CD4-positive, alpha-beta T cell (primary cell): ENCODE results near the gene CCBE1. TPM values are rescaled to one million over a fixed set of nuclear protein-coding genes. Genes with fewer than 3 reads are reported as not detected.

ENCODE experiments used
- ATAC-seq: fragments of 200-7000 bp; cut with Tn5 transposase; one replicate; pipeline ENCODE4 v1.10.0; 2022; ENCODE audit warnings: mild to moderate bottlenecking; ENCODE audit not compliant: poor library complexity
- CTCF ChIA-PET: fragments of 350-600 bp; sonication (Branson Sonifier 250); formaldehyde crosslinking; loops from one replicate; lab custom pipeline; 2021; ENCODE audit warnings: antibody characterized with exemption, inconsistent platforms; lab: Charles Lee
- POLR2A ChIA-PET: fragments of 350-600 bp; sonication (Branson Sonifier 250); formaldehyde crosslinking; loops from one replicate; lab custom pipeline; 2021; ENCODE audit warnings: antibody characterized with exemption, inconsistent platforms; lab: Charles Lee
- DNase-seq, 14 experiments: peaks; one replicate each; pipeline ENCODE4 v3.0.0-alpha.2; 2013 to 2020; ENCODE audit warnings: mixed read lengths in 2 of 14
- H3K27ac ChIP-seq, 2 donors: one replicate each; pipeline versions ENCODE4 v1.5.1 to v1.7.0; 2013; ENCODE audit warnings: low read length in 2 of 2, low read depth in 1 of 2, mild to moderate bottlenecking in 1 of 2
- H3K27me3 ChIP-seq, 2 experiments: 1 replicate in 1 of 2; 2 replicates in 1 of 2; pipeline versions ENCODE4 v1.6.1 to v1.7.0; 2013; ENCODE audit warnings: low read length in 2 of 2, control low read depth in 1 of 2, mild to moderate bottlenecking in 1 of 2, moderate library complexity in 1 of 2; ENCODE audit not compliant: insufficient read depth in 2 of 2, control insufficient read depth in 1 of 2
- H3K36me3 ChIP-seq: one replicate; pipeline ENCODE4 v1.6.1; 2013; ENCODE audit warnings: low read length, control low read depth; ENCODE audit not compliant: insufficient read depth
- H3K4me1 ChIP-seq: one replicate; pipeline ENCODE4 v1.6.1; 2013; ENCODE audit warnings: low read length, control low read depth; ENCODE audit not compliant: insufficient read depth
- H3K4me3 ChIP-seq: one replicate; pipeline ENCODE4 v1.5.1; 2013; ENCODE audit warnings: mild to moderate bottlenecking, low read length, moderate library complexity
- H3K9me3 ChIP-seq, 2 experiments: 1 replicate in 1 of 2; 2 replicates in 1 of 2; pipeline versions ENCODE4 v1.6.1 to v1.7.0; 2013; ENCODE audit warnings: low read length in 2 of 2, mild to moderate bottlenecking in 2 of 2, control low read depth in 1 of 2, moderate library complexity in 1 of 2; ENCODE audit not compliant: control insufficient read depth in 1 of 2, insufficient read depth in 1 of 2
- H3K27ac Mint-ChIP-seq: one replicate; pipeline ENCODE4 v1.8.0; 2020; ENCODE audit warnings: mixed read lengths
- H3K27me3 Mint-ChIP-seq: one replicate; pipeline ENCODE4 v1.8.0; 2021; ENCODE audit warnings: mixed read lengths
- H3K36me3 Mint-ChIP-seq: one replicate; pipeline ENCODE4 v1.8.0; 2021; ENCODE audit warnings: low read depth, mixed read lengths
- H3K4me1 Mint-ChIP-seq: one replicate; pipeline ENCODE4 v1.8.0; 2021; ENCODE audit warnings: low read depth, mixed read lengths
- H3K4me3 Mint-ChIP-seq: one replicate; pipeline ENCODE4 v1.8.0; 2020; ENCODE audit warnings: mild to moderate bottlenecking, mixed read lengths
- H3K9me3 Mint-ChIP-seq: one replicate; pipeline ENCODE4 v1.8.0; 2020; ENCODE audit warnings: mixed read lengths
- CTCF ChIP-seq: fragments of 200-600 bp; IDR thresholded peaks from one replicate; pipeline ENCODE4 v1.8.0; 2022; ENCODE audit warnings: antibody characterized with exemption, mild to moderate bottlenecking
- intact Hi-C, 2 experiments: fragments of 100-400 bp; cut with DNase I in 1 of 2; cut with micrococcal nuclease in 1 of 2; formaldehyde crosslinking; loops; one replicate each; pipeline versions ENCODE4 v1.15.1 to v1.9.0; 2023 to 2025; cut with DNase I, micrococcal nuclease
- total RNA-seq, 174 experiments: library from RNA in 2 of 174; stranded (reverse) in 2 of 174; gene quantifications; one replicate each; pipeline ENCODE4 v1.2.3 and lab custom pipeline; 2021 to 2026

The CCBE1 gene
- total RNA-seq, 2 experiments from 2014 or later, result not detected

GRCh38 chr18:59429608-59430007, 267.6 kb downstream of the CCBE1 start:
- no peak for DNase-seq
- Histone ChIP-seq H3K36me3 (no peaks in the 10 kb centered on the region), H3K27ac (no peak overlapping the region), H3K4me1 (no peaks in the 10 kb centered on the region), H3K27me3 (no peaks in the 10 kb centered on the region), H3K9me3 (no peaks in the 10 kb centered on the region), H3K4me3 (no peak overlapping the region)
- Mint-ChIP-seq H3K9me3 (no peaks in the 10 kb centered on the region), H3K27ac (no peak overlapping the region), H3K36me3 (no peaks in the 10 kb centered on the region), H3K27me3 (peaks cover 27% of the 10 kb centered on the region), H3K4me3 (no peak overlapping the region), H3K4me1 (no peaks in the 10 kb centered on the region)
- ChIA-PET POLR2A (no interaction called here), CTCF (interaction anchor here (1.3 kb wide), 1 partner anchor 10 kb away, joined by 3 read pairs; no protein-coding TSS in a partner anchor)
- no peak for ATAC-seq
- TF ChIP-seq CTCF, result no peak
- intact Hi-C loops, result no loop called here

- no peak for ATAC-seq
- Histone ChIP-seq H3K27ac (no peak overlapping the region), H3K9me3 (no peaks in the 10 kb centered on the region), H3K27me3 (no peaks in the 10 kb centered on the region), H3K4me3 (no peak overlapping the region), H3K36me3 (no peaks in the 10 kb centered on the region), H3K4me1 (no peaks in the 10 kb centered on the region)
- Mint-ChIP-seq H3K9me3 (no peaks in the 10 kb centered on the region), H3K27ac (no peak overlapping the region), H3K27me3 (peaks cover 32% of the 10 kb centered on the region), H3K4me3 (no peak overlapping the region), H3K4me1 (no peaks in the 10 kb centered on the region), H3K36me3 (no peaks in the 10 kb centered on the region)
- ChIA-PET POLR2A (no interaction called here), CTCF (interaction anchor here (1.3 kb wide), 1 partner anchor 12 kb away, joined by 3 read pairs; no protein-coding TSS in a partner anchor)
- intact Hi-C loops, result no loop called here
- no peak for TF ChIP-seq CTCF
- no peak for DNase-seq
These were observed 269.2 kb downstream of the CCBE1 start for GRCh38 chr18:59428018-59428417.

- H3K27me3 ChIP-seq, result peaks cover 0 to 3% of the 10 kb centered on the region in 2 experiments
- ChIA-PET POLR2A (no interaction called here), CTCF (no interaction called here)
- DNase-seq, result no peak
- intact Hi-C loops, result no loop called here
- ATAC-seq, result no peak
- H3K4me3 Mint-ChIP-seq, result no peak overlapping the region
- H3K4me3 ChIP-seq, result no peak overlapping the region
- TF ChIP-seq CTCF, result no peak
- H3K9me3 Mint-ChIP-seq, result no peaks in the 10 kb centered on the region
- no peaks in the 10 kb centered on the region for H3K9me3 ChIP-seq
- no peaks in the 10 kb centered on the region for H3K4me1 ChIP-seq
- no peak overlapping the region for H3K27ac ChIP-seq
- H3K27ac Mint-ChIP-seq, result no peak overlapping the region
- H3K4me1 Mint-ChIP-seq, result no peaks in the 10 kb centered on the region
- H3K36me3 ChIP-seq, result no peaks in the 10 kb centered on the region
- peaks cover 43% of the 10 kb centered on the region for H3K27me3 Mint-ChIP-seq
- no peaks in the 10 kb centered on the region for H3K36me3 Mint-ChIP-seq
These were observed 270.4 kb downstream of the CCBE1 start for GRCh38 chr18:59426855-59427254.
